Uterus (tissue), 2 donors: ENCODE results near the gene LRRC4C.

Experiments
- POLR2A ChIP-seq, 2 donors: fragments of 450-650 bp; IDR thresholded peaks; one replicate each; pipeline ENCODE4 v1.6.1; 2016; ENCODE audit warnings: antibody characterized with exemption in 2 of 2, mild to moderate bottlenecking in 1 of 2, moderate library complexity in 1 of 2
- TF ChIP-seq, protein P1 (sequence below), 4 experiments: fragments of 200-600 bp in 2 of 4; fragments of 450-650 bp in 2 of 4; sonication (generic) in 2 of 4; IDR thresholded peaks; one replicate each; pipeline ENCODE4 v1.5.1; 2016 to 2019; ENCODE audit warnings: antibody characterized with exemption in 4 of 4, mild to moderate bottlenecking in 2 of 4, moderate library complexity in 1 of 4

DNA sequence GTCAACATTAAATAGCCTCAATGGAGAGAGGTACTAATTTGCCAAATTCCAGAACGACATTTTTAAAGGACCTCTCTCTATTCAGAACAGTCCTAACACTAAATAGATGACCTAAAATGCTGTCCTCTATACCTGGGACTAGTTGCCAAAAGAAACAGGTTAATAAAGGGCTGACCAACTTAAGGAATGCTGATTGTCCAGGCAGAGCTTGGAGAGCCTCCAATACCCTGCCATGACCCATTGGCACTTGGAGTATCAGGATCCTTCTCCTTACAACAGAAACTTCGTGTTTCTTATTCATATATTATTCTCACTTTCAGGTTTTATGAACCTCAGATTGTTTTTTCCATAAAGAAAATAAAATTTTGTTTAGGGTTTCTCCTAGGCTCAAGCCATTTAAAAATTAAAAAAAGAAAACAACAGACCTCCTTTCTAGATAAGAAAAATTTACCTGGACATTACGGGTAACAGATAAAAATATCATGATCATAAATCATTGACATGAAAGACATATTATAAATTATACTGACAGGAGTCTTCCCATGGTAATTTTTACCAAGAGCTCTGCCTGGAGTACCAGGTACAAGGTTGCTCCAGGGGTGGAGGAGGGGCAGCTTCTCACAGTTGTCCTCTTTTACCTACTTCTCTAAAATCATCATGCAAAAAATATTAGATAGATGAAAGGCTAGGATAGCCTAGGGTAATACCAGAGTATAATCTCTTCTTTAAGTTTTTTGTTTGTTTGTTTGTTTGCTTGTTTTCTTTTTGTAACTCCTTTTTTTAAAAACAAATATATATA lies 2.0 kb downstream of the LRRC4C start:
- TF ChIP-seq, protein P1, sequence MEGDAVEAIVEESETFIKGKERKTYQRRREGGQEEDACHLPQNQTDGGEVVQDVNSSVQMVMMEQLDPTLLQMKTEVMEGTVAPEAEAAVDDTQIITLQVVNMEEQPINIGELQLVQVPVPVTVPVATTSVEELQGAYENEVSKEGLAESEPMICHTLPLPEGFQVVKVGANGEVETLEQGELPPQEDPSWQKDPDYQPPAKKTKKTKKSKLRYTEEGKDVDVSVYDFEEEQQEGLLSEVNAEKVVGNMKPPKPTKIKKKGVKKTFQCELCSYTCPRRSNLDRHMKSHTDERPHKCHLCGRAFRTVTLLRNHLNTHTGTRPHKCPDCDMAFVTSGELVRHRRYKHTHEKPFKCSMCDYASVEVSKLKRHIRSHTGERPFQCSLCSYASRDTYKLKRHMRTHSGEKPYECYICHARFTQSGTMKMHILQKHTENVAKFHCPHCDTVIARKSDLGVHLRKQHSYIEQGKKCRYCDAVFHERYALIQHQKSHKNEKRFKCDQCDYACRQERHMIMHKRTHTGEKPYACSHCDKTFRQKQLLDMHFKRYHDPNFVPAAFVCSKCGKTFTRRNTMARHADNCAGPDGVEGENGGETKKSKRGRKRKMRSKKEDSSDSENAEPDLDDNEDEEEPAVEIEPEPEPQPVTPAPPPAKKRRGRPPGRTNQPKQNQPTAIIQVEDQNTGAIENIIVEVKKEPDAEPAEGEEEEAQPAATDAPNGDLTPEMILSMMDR (IDR thresholded peaks at IDR 0.05): no peak
- no peak for TF ChIP-seq POLR2A (IDR thresholded peaks at IDR 0.05)
